ENCODE measurements around the gene FBXL14. TPM values are rescaled to one million over a fixed set of nuclear protein-coding genes. Genes with fewer than 3 reads are reported as not detected.

Gene FBXL14
- total and polyA plus RNA-seq, 10 donors: 1.9 to 21.4 (median 18.7) TPM

DNA sequence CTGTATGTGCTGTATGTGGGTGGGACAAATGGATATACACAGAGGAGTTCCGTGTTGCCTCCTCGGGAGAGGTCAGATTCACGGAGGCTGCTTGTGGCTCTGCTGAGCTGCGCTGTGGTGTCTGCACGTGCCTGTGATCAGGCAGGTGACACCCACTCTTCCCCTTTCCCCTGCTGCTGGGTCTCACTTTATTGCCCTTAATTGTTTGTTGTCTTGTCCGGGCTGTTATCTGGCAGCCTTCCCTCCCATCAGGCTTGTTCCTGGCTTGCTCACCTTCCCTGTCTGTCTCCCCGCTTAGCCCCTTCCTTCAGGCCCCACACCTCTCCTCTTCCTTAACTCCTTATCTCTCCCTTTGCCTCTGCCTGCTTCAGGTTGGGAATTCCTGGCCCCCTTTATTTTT, 48.1 kb upstream of the FBXL14 start:
- Histone ChIP-seq H3K27me3 (replicated peaks in 1 of 7) (no peaks in the 10 kb centered on the region), H3K27ac (no peak overlapping the region), H3K4me3 (no peak overlapping the region), H3K4me1 (peaks cover 0 to 35% (median 14%) of the 10 kb centered on the region in 6 donors), H3K9me3 (no peaks in the 10 kb centered on the region), H3K36me3 (peaks cover 0 to 5% (median 0%) of the 10 kb centered on the region in 6 donors)
- intact Hi-C loops (cut with DNase I; ENCODE audit: low total_unique reads): no loop called here
- DNase-seq: no peak
- WGBS, 5 donors: 78 to 90% (median 87%) methylated on average over 7 of the region's 7 CpGs
- TF ChIP-seq POLR2AphosphoS5 (IDR thresholded peaks at IDR 0.05) (no peak), POLR2A (IDR thresholded peaks at IDR 0.05) (no peak)
- TF ChIP-seq, protein P1, sequence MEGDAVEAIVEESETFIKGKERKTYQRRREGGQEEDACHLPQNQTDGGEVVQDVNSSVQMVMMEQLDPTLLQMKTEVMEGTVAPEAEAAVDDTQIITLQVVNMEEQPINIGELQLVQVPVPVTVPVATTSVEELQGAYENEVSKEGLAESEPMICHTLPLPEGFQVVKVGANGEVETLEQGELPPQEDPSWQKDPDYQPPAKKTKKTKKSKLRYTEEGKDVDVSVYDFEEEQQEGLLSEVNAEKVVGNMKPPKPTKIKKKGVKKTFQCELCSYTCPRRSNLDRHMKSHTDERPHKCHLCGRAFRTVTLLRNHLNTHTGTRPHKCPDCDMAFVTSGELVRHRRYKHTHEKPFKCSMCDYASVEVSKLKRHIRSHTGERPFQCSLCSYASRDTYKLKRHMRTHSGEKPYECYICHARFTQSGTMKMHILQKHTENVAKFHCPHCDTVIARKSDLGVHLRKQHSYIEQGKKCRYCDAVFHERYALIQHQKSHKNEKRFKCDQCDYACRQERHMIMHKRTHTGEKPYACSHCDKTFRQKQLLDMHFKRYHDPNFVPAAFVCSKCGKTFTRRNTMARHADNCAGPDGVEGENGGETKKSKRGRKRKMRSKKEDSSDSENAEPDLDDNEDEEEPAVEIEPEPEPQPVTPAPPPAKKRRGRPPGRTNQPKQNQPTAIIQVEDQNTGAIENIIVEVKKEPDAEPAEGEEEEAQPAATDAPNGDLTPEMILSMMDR (IDR thresholded peaks at IDR 0.05 in 8 of 11, conservative IDR thresholded peaks at IDR 0.05 in 3 of 11): no peak

DNA sequence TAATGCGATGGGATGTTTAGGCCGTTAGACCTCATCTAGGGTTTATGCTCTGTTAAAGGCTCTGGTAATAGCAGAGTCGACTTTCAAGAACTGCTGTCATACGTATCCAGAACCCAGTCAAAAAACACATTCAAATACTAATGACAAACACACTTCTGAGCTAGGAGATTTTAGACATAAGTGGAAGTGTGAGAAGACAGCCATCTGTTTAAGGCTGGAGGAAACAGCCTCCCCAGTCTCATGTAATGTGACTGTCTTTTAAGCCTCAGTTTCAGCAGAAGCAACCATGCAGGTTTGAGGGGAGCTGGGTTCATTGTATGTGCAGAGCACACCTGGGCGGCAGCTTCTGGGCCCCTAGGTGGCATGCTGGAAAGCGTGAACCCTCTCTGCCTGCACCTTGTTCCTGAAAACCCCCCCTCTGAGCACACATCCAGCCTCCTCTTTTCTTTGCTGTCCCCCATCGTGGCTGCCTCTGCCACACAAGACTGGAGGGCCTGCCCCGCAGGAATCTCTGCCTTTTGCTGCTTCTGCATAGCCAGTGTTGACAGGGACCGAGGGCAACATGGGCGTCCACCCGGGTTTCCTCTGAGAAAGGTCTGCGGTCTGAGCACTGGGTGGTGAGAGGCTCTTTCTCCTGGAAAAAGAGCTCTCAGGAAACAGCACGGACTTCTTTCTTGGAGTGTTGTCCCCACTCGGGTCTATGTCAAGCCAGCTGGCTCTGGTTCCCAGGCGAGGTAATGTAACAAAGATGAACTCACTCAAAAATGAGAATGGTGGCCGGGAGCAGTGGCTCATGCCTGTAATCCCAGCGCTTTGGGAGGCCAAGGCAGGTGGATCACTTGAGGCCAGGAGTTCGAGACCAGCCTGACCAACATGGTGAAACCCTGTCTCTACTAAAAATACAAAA, 46.2 kb upstream of the FBXL14 start:
- Histone ChIP-seq H3K9me3 (no peaks in the 10 kb centered on the region), H3K36me3 (peaks cover 0 to 5% (median 0%) of the 10 kb centered on the region in 6 donors), H3K4me1 (peaks cover 0 to 26% (median 11%) of the 10 kb centered on the region in 6 donors), H3K27me3 (replicated peaks in 1 of 7) (peaks cover 0 to 5% (median 0%) of the 10 kb centered on the region in 7 donors), H3K27ac (no peak overlapping the region), H3K4me3 (no peak overlapping the region)
- no peak for DNase-seq
- WGBS, 5 donors: 77 to 93% (median 87%) methylated on average over 18 of the region's 18 CpGs
- TF ChIP-seq POLR2A (IDR thresholded peaks at IDR 0.05) (no peak), POLR2AphosphoS5 (IDR thresholded peaks at IDR 0.05) (no peak)
- TF ChIP-seq, protein P1 (IDR thresholded peaks at IDR 0.05 in 8 of 11, conservative IDR thresholded peaks at IDR 0.05 in 3 of 11): no peak
- intact Hi-C loops (cut with DNase I; ENCODE audit: low total_unique reads): no loop called here

DNA sequence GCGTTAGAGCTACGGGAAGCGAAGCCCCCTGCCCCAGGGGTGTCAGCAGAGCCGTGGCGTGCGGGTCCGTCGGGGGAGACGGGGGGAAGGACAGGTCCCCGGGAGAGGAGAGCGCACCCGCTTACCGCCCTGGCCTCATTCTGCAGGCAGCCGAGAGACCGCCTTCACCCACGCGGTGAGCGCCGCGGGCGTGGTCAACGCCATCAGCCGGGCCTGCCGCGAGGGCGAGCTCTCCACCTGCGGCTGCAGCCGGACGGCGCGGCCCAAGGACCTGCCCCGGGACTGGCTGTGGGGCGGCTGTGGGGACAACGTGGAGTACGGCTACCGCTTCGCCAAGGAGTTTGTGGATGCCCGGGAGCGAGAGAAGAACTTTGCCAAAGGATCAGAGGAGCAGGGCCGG, 45.2 kb upstream of the FBXL14 start:
- Histone ChIP-seq H3K4me1 (peaks cover 0 to 26% (median 13%) of the 10 kb centered on the region in 6 donors), H3K36me3 (peaks cover 0 to 5% (median 0%) of the 10 kb centered on the region in 6 donors), H3K27me3 (replicated peaks in 1 of 7) (peaks cover 0 to 7% (median 0%) of the 10 kb centered on the region in 7 donors), H3K9me3 (no peaks in the 10 kb centered on the region), H3K27ac (no peak overlapping the region), H3K4me3 (no peak overlapping the region)
- no peak for DNase-seq
- 88 to 92% (median 90%) methylated on average over 31 to 40 of the region's 40 CpGs for WGBS, 5 donors
- TF ChIP-seq POLR2AphosphoS5 (IDR thresholded peaks at IDR 0.05) (no peak), POLR2A (IDR thresholded peaks at IDR 0.05) (no peak)
- TF ChIP-seq, protein P1 (IDR thresholded peaks at IDR 0.05 in 8 of 11, conservative IDR thresholded peaks at IDR 0.05 in 3 of 11): no peak
- intact Hi-C loops (cut with DNase I; ENCODE audit: low total_unique reads): no loop called here

DNA sequence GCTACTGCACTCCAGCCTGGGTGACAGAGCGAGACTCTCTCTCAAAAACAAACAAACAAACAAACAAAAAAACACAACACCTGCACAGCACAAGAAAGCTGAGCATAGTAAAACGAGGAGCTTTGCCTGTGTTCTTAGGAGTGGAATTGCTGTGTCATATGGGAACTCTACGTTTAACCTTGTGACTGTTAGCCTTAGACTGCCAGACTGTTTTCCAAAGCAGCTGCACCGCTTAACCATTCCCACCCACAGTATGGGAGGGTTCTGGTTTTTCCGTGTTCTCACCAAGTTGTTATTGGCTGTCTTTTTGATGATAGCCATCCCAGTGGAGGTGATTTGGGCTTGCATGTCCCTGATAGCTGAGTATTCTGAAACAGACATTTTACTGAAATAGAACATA, 43.8 kb upstream of the FBXL14 start:
- Histone ChIP-seq H3K9me3 (no peaks in the 10 kb centered on the region), H3K4me1 (peaks cover 0 to 30% (median 14%) of the 10 kb centered on the region in 6 donors), H3K27me3 (replicated peaks in 1 of 7) (peaks cover 0 to 7% (median 0%) of the 10 kb centered on the region in 7 donors), H3K4me3 (no peak overlapping the region), H3K36me3 (peaks cover 0 to 5% (median 0%) of the 10 kb centered on the region in 6 donors), H3K27ac (no peak overlapping the region)
- intact Hi-C loops (cut with DNase I; ENCODE audit: low total_unique reads): no loop called here
- TF ChIP-seq POLR2AphosphoS5 (IDR thresholded peaks at IDR 0.05) (no peak), POLR2A (IDR thresholded peaks at IDR 0.05) (no peak)
- TF ChIP-seq, protein P1 (IDR thresholded peaks at IDR 0.05 in 8 of 11, conservative IDR thresholded peaks at IDR 0.05 in 3 of 11): no peak
- DNase-seq: no peak
- WGBS, 5 donors: 40 to 55% (median 53%) methylated on average over 5 of the region's 5 CpGs
